Suprapubic skin (tissue), 4 donors: ENCODE results near the gene SARS1. TPM values are rescaled to one million over a fixed set of nuclear protein-coding genes. Genes with fewer than 3 reads are reported as not detected.
A peak's percentile ranks its signal among the peaks of the same experiment; 100 is the strongest.
"Not testable (repeated sequence)": the region's sequence is repeated elsewhere in the genome, so short reads cannot be mapped to it uniquely, and the experiment has no call there.

ENCODE experiments used
- DNase-seq, 2 donors: peaks; one replicate each; pipeline ENCODE4 v3.0.0-alpha.2; 2019; ENCODE audit warnings: low spot score in 2 of 2
- H3K27ac ChIP-seq: fragments of 200-600 bp; sonication (generic); one replicate; pipeline ENCODE4 v1.5.1; 2019
- H3K27me3 ChIP-seq: fragments of 200-600 bp; sonication (generic); one replicate; pipeline ENCODE4 v1.5.1; 2019
- H3K36me3 ChIP-seq: fragments of 200-600 bp; sonication (generic); one replicate; pipeline ENCODE4 v1.5.1; 2019
- H3K4me1 ChIP-seq: fragments of 200-600 bp; sonication (generic); one replicate; pipeline ENCODE4 v1.5.1; 2019
- H3K4me3 ChIP-seq: fragments of 200-600 bp; sonication (generic); one replicate; pipeline ENCODE4 v1.5.1; 2019; ENCODE audit warnings: mild to moderate bottlenecking
- H3K9me3 ChIP-seq: fragments of 200-600 bp; sonication (generic); one replicate; pipeline ENCODE4 v1.5.1; 2019
- CTCF ChIP-seq, 2 donors: fragments of 200-600 bp in 1 of 2; fragments of 450-650 bp in 1 of 2; sonication (generic) in 1 of 2; IDR thresholded peaks; one replicate each; pipeline ENCODE4 v1.5.1; 2016 to 2019; ENCODE audit warnings: antibody characterized with exemption in 2 of 2, mild to moderate bottlenecking in 1 of 2, moderate library complexity in 1 of 2
- EP300 ChIP-seq: sonication (generic); formaldehyde crosslinking; IDR thresholded peaks from one replicate; pipeline ENCODE4 v1.6.1; 2017; ENCODE audit warnings: antibody characterized with exemption
- POLR2A ChIP-seq, 2 donors: fragments of 450-650 bp; IDR thresholded peaks; one replicate each; pipeline ENCODE4 v1.6.1; 2017; ENCODE audit warnings: antibody characterized with exemption in 2 of 2, mild to moderate bottlenecking in 2 of 2, moderate library complexity in 2 of 2
- POLR2AphosphoS5 ChIP-seq, 3 donors: sonication (generic); formaldehyde crosslinking; IDR thresholded peaks; one replicate each; pipeline ENCODE4 v1.6.1; 2017; ENCODE audit warnings: antibody characterized with exemption in 3 of 3
- WGBS: methylation state at CpG from one replicate; pipeline ENCODE4 v1.1.5; 2018; 5-methylcytosine and 5-hydroxymethylcytosine counted together
- total RNA-seq, 4 donors: library from RNA; depleted of rRNA; stranded (reverse); fragments of >200 nt; gene quantifications; one replicate each; pipeline ENCODE4 v1.1.0, GENCODE V29; 2016

SARS1 gene
- total RNA-seq, 4 donors from 2014 or later = 144 to 169 (median 160) TPM

GRCh38 chr1:109214695-109215623, 1.2 kb downstream of the SARS1 start:
- H3K27ac ChIP-seq = peak overlapping the region; percentile 95
- DNase-seq = no peak
- no peaks in the 10 kb centered on the region for H3K36me3 ChIP-seq
- WGBS = 11% methylated on average over 13 of the region's 13 CpGs
- no peaks in the 10 kb centered on the region for H3K9me3 ChIP-seq
- peak overlapping the region; percentile 92 for H3K4me3 ChIP-seq
- H3K4me1 ChIP-seq = peaks cover 40% of the 10 kb centered on the region
- TF ChIP-seq POLR2A (IDR thresholded peaks at IDR 0.05) = no peak
- no peak for TF ChIP-seq CTCF (IDR thresholded peaks at IDR 0.05)
- no peak for TF ChIP-seq POLR2AphosphoS5 (IDR thresholded peaks at IDR 0.05)
- no peak for TF ChIP-seq EP300
- H3K27me3 ChIP-seq = no peaks in the 10 kb centered on the region

- Histone ChIP-seq H3K36me3 (no peaks in the 10 kb centered on the region), H3K27me3 (no peaks in the 10 kb centered on the region), H3K4me3 (no peak overlapping the region), H3K9me3 (no peaks in the 10 kb centered on the region), H3K27ac (no peak overlapping the region), H3K4me1 (peaks cover 34% of the 10 kb centered on the region)
- WGBS = 82% methylated on average over 4 of the region's 4 CpGs
- TF ChIP-seq CTCF (IDR thresholded peaks at IDR 0.05) (no peak), POLR2AphosphoS5 (IDR thresholded peaks at IDR 0.05) (no peak), POLR2A (IDR thresholded peaks at IDR 0.05) (no peak), EP300 (no peak)
- no peak for DNase-seq
Observed at GRCh38 chr1:109216662-109217061, 2.9 kb downstream of the SARS1 start.

- DNase-seq = no peak
- no peaks in the 10 kb centered on the region for H3K27me3 ChIP-seq
- TF ChIP-seq CTCF (IDR thresholded peaks at IDR 0.05) (no peak), EP300 (no peak), POLR2A (IDR thresholded peaks at IDR 0.05) (no peak), POLR2AphosphoS5 (IDR thresholded peaks at IDR 0.05) (no peak)
- H3K9me3 ChIP-seq = no peaks in the 10 kb centered on the region
- no peaks in the 10 kb centered on the region for H3K36me3 ChIP-seq
- peaks cover 29% of the 10 kb centered on the region for H3K4me1 ChIP-seq
- no peak overlapping the region for H3K4me3 ChIP-seq
- H3K27ac ChIP-seq = no peak overlapping the region
- WGBS = 69% methylated on average over 3 of the region's 3 CpGs
Observed at GRCh38 chr1:109218516-109218915, 4.8 kb downstream of the SARS1 start.

- H3K27me3 ChIP-seq, H3K4me3 ChIP-seq, H3K9me3 ChIP-seq, H3K27ac ChIP-seq, DNase-seq: not testable (repeated sequence)
- WGBS = 91% methylated on average over 9 of the region's 9 CpGs
- H3K36me3 ChIP-seq = peaks cover 12% of the 10 kb centered on the region
- H3K4me1 ChIP-seq = peaks cover 16% of the 10 kb centered on the region
Observed at GRCh38 chr1:109221201-109221600, 7.5 kb downstream of the SARS1 start.

GRCh38 chr1:109225308-109225707, 11.6 kb downstream of the SARS1 start:
- no peaks in the 10 kb centered on the region for H3K27me3 ChIP-seq
- DNase-seq = no peak
- TF ChIP-seq EP300 (no peak), CTCF (IDR thresholded peaks at IDR 0.05) (no peak), POLR2A (IDR thresholded peaks at IDR 0.05) (no peak), POLR2AphosphoS5 (IDR thresholded peaks at IDR 0.05) (no peak)
- H3K4me3 ChIP-seq = no peak overlapping the region
- 79% methylated on average over 3 of the region's 3 CpGs for WGBS
- H3K9me3 ChIP-seq = no peaks in the 10 kb centered on the region
- H3K36me3 ChIP-seq = peaks cover 36% of the 10 kb centered on the region
- H3K4me1 ChIP-seq = peaks cover 6% of the 10 kb centered on the region
- H3K27ac ChIP-seq = no peak overlapping the region
